NCI-H2081 treated with DMSO at 0.1 percent for 48 hours (cell line): ENCODE results near the gene PAIP2.
"Not testable (repeated sequence)": the region's sequence is repeated elsewhere in the genome, so short reads cannot be mapped to it uniquely, and the experiment has no call there.

Source experiments
- DNase-seq: peaks from one replicate; lab custom pipeline; 2025; lab: John Stamatoyannopoulos, UW

The PAIP2 gene

DNA sequence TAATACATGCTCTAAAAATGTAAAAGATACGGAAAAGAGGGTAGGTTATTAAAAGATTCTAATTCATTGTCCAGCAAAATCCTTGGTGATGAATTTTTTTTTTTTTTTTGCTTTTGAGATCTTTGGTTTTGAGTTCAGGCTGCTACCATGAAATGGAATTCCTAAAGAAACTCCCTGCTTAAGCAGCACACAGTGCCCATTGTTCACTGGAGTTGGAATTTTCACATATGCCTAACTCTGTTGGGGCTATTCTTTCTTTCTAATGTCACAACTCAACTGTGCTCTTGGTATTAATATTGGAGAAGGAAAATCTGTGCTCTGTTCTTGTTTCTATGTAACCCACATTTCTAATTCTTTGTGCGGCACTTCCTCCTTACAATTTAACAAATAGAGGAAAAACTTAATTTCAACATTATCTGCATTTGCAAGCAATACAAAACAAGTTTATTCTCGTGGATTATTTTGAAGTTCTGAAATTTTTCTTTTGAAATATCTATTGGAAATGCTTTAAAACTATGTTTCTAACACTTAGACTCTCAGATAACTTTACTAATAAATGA, 26.5 kb upstream of the PAIP2 start:
- no peak for DNase-seq

DNA sequence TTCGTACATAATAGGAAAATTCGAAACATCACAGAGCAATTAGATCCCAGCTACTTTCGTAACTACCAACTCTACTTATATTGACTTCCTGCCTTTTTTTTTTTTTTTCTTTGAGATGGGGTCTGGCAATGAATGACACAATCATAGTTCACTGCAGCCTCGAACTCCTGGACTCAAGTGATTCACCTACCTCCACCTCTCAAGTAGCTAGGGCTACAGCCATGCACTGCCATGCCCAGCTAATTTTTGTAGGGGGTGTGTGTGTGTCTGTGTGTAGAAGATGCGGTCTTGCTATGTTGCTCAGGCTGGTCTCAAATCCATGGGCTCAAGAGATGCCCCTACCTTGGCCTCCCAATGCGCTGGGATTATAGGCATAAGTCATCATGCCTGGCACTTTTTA, 5.8 kb upstream of the PAIP2 start:
- no peak for DNase-seq

DNA sequence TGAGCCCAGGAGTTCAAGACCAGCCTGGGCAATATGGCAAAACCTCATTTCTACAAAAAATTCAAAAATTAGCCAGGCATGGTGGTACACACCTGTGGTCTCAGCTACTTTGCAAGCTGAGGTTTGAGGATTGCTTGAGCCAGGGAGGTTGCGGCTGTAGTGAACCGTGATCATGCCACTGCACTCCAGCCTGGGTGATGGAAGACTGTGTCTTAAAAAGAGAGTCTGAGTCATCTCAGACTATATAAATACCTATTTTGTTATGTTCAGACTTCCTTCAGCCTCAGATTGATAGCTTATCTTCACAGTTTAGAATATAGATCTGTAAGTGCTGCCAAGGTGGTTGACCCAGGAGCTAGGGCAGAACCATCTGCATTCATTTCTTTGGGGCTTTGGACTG, 1.6 kb upstream of the PAIP2 start:
- DNase-seq: no peak

DNA sequence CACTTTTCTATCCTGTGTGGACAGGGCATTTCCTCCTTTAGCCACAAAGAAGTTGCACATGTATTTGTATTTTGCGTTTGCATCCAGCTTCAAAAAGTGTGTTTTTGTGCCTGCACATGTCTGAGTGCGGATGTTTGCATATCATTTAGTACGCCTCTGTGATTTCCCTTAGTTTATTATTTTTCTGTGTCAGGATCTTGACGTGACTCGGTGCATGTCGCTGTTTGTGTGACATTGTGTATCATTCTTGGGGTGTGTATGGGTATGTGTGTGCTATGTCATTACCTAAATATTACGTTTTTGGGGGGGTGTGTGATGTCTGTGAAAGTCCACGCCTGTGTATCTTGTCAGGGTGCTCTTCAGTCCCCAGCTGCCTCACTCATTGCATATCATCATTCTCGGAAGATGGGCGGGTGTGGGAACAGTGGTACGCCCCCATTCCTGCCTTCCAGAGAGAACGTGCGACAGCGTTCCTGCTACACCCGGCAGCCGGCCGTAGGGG, 416 bp upstream of the PAIP2 start:
- no peak for DNase-seq

DNA sequence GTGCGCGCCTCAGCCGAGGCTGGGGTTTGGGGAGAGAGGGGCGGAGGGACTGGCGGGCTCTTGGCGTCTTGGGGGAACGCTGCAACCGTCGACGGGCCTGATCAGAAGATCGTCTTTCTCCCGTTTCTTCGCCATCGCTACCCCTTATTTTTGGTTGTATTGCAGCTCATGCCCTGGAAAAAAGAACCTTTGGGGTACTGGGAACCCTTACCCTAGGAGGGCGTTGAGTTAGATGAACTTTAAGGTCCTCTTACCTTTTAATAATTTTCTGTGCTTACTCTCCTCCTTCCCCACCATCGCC, 719 bp downstream of the PAIP2 start:
- no peak for DNase-seq

DNA sequence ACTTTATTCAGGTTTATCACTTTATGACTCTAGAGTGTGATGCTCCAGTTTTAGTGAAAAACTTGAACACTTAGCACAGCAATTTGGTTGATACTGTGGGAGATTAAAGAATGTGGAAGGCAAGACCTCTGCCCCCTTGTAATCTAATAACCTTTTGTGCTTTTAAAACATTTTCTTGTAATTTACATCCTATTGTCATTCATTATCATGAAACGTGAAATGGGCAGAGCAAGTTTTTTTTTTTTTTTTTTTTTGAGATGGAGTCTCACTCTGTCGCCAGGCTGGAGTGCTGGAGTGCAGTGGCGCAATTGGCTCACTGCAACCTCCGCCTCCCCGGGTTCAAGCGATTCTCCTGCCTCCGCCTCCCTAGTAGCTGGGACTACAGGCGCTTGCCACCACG, 1.8 kb downstream of the PAIP2 start:
- no peak for DNase-seq

DNA sequence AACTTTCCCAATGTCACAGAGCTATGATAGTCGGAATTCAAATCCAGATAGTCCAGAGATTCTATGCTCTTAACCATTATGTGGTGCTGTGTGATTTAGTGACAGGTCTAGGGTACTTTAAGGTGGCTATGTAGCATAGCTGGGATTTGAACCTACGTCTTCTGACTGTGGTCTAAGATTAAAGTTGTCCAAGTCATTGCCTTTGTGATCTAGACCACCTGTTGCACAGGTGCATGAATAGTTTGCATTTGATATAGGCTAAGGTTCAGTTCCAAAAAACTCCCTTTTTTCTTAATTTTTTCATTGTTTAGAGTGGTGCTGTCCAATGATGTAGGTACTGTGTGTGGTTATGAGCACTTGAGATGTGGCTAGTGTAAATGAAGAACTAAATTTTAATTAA, 2.5 kb downstream of the PAIP2 start:
- DNase-seq: no peak

DNA sequence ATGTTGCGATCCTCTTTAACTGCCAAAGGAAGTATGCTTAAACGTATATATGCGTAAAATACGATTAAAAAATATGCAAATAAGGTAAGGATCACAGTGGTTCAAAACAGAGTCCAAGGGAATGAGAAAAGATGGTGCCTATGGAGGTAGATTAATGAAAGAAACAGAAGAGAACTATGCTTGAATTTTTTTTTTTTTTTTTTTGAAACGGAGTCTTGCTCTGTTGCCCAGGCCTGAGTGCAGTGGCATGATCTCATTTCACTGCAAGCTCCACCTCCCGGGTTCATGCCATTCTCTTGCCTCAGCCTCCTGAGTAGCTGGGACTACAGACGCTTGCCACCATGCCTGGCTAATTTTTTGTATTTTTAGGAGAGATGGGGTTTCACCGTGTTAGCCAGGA, 3.8 kb downstream of the PAIP2 start:
- not testable (repeated sequence) for DNase-seq

DNA sequence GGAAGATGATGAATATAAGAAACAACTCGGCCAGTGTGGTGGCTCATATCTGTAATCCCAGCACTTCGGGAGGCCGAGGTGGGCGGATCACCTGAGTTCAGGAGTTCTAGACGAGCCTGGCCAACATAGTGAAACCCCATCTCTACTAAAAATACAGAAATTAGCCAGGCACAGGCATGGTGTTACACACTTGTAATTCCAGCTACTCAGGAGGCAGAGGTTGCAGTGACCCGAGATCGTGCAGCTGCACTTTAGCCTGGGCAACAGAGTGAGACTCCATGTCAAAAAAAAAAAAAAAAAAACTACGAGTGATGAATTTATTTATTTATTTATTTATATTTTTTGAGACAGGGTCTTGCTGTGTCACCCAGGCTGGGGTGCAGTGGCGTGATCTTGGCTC, 6.2 kb downstream of the PAIP2 start:
- not testable (repeated sequence) for DNase-seq

DNA sequence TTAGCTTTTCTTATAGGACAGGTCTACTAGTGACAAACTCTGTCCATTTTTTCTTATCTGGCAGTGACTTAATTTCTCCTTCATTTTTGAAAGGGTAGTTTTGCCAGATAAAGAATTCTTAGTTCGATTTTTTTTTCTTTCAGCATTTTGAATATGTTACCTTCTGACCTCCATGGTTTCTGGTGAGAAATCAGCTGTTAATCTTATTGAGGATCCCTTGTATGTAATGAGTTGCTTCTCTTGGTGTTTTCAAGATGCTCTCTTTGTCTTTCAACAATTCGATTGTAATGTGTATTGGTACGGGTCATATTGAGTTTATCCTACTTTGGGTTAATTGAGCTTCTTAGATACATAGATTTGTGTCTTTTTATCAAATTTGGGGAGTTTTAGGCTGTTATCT, 12.5 kb downstream of the PAIP2 start:
- DNase-seq: no peak

DNA sequence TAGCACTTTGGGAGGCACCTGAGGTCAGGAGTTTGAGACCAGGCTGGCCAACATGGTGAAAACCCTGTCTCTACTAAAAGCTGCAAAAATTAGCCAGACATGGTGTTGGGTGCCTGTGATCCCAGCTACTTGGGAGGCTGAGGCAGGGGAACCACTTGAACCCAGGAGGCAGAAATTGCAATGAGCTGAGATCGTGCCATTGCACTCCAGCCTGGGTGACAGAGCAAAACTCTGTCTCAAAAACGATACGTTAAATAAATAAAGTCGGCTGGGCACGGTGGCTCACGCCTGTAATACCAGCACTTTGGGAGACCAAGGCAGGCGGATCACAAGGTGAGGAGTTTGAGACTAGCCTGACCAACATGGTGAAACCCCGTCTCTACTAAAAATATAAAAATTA, 14.2 kb downstream of the PAIP2 start:
- DNase-seq: not testable (repeated sequence)

DNA sequence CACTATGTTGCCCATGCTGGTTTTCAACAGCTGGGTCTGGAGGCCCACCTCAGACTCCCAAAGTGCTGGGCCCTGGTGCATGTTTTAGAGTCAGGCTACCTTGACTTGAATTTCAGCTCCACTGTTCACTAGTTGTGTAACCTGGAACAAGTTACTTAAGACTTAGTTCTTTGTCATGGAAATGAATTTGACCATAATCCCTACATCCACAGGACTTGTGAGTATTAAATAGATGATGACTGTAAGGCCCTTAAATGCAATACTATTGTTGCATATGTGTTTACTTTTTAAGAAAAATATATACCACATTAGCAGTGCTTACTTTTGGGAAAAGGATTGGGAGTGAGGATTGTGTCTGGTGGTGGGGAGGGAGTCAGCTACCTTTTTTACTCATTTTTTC, 16.4 kb downstream of the PAIP2 start:
- no peak for DNase-seq

DNA sequence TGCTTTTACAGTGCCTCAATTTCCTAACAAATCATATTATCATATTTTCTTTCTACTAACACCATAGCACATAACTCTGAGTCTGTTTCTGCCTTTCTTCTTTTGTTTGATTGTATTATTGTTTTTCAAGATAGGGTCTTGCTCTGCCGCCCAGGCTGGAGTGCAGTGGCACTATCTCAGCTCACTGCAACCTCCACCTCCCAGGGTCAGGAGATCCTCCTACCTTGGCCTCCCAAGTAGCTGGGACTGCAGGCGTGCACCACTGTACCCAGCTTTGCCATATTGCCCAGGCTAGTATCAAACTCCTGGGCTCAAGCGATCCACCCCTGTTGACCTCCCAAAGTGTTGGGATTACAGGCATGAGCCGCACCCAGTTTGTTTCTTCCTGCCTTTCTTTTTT, 18.7 kb downstream of the PAIP2 start:
- DNase-seq: no peak

DNA sequence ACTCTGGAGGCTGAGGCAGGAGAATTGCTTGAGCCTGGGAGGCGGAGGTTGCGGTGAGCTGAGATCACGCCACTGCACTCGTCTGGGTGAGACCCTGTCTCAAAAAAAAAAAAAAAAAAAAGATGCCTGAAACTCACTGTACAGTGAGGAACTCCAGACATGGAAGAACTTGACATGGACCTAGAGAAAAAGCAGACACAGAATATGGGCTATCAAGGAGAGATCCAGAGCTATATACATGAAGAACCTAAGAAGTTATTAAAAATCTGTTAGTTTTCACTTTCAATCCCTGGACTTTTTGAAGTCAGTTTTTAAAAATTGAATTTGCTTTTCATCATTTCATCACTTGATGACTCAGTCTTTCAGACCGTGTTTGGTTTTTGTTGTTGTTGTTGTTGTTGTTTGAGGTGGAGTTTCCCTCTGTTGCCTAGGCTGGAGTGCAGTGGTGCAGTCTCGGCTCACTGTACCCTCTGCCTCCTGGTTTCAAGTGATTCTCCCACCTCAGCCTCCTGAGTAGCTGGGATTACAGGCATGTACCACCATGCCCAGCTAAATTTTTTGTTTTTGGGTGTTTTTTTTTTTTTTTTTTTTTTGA, 20.3 kb downstream of the PAIP2 start:
- DNase-seq: no peak

DNA sequence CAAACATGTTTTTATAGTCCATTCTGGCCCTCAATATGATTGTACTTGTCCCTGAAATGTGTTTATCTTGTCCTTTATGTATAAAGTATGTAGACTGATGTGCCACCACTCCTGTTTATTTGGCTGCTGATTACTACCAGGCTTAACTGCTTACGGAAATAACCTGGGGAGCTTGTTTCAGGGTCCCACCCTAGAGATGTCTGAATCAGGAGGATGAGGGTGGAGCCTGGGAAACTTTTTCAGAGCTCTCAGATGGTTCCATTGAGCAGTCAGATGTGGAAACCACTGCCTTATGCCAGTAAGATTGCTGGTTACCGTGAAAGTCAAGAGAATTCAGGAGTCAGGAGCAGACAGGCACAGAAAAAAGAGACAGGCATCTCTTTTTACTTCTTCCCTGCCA, 22.3 kb downstream of the PAIP2 start:
- DNase-seq: no peak

DNA sequence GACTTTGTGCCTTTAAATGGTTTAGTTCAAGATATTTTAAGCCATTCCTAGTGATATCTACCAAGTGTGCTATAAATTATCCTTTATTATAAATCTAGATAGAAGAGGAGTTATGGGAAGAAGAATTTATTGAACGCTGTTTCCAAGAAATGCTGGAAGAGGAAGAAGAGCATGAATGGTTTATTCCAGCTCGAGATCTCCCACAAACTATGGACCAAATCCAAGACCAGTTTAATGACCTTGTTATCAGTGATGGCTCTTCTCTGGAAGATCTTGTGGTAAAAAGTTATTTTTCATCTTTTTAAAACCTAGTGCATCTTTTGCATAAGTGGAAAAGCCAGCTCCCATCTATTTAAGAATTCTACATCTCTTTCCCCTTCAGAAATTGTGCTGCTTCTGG, 22.8 kb downstream of the PAIP2 start:
- no peak for DNase-seq

DNA sequence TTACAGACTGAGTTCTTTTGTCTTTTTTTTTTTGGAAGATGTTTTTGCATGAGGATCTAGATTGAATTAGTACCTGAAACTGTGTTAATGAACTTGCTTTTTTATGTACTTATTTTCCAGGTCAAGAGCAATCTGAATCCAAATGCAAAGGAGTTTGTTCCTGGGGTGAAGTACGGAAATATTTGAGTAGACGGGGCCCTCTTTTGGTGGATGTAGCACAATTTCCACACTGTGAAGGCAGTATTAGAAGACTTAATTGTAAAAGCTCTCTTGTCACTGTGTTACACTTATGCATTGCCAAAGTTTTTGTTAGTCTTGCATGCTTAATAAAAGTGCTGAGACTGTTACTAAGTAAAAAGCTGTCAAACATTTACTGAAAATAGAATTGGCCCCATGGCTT, 27.0 kb downstream of the PAIP2 start:
- DNase-seq: no peak

DNA sequence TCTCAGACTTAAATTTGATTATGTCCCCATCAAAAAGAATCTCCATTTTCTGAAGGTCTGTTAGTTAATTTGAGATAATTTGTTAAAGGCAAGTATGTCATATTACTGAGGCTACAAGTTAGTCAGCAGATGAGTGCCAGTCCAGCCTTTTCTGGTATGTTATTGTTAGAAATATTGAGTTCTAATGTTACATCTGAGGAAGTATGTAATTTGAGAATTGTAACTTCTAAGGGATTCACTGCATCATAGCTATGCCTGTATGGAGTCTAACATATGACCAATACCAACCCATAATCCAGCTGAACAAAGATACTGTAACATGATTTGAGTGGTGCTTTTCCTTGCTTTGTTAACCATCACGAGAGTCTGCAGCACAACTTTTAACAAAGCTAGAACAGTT, 27.5 kb downstream of the PAIP2 start:
- DNase-seq: no peak

DNA sequence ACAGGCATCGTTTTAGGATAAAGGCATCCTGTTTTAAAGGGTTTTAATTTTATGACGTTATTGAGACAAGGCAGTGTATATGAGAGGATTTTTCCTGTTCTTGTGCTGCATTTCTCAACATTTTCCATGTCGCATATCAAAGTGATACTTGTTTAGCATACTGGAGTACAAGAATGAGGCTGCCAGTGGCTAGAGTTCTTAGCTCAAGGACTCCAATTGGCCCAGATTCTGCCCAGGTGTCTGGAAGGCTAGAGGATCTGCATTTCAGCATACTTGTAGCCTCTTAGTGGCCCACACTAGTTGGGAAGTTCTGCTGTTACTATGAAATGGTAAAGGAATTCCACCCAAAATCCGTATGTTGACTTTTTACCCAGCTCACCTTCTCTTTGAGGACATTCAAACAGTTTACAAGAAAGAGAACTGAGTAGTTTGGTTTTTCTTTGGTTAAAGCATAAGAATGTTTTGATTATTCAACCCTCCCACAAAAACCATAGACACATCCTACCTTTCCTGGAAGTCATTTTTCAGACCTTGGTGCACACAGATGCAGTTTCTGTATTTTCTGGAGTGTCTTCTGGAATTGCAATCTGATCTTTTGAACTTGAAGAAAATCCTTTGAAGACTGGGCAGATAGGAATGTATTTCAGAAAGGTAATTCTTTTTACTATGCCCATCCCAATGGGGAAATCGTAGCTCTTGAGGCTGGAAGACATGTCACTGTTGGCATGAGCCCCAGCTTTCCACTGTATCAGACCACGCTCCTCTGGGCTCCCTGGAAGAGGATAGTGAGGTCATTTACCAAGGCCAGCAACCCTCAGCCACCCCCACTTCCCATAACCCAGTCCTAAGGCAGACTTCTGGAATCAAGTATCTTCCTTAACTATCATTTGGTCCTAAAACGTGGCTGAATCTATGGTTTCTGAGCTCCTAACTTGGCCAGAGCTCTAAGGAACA, 30.1 kb downstream of the PAIP2 start:
- no peak for DNase-seq

DNA sequence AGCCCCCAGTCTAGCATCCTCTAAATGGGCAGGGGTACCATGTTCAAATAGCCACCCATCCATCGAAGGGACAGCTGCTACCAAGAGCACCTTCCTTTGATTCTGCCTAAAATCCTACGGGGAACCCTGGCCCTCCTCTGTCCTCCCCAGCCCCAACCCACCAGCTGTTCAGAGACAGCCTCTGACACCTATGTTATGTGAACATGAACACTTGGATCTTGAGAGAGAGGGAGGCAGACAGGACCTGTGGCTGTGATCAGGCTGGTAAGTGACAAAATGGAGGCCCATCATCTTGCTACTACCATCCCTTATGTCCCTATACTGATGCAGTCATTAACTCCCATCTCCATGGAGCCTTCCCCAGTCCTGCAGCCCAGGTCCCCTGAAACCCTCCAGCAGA, 33.3 kb downstream of the PAIP2 start:
- no peak for DNase-seq

DNA sequence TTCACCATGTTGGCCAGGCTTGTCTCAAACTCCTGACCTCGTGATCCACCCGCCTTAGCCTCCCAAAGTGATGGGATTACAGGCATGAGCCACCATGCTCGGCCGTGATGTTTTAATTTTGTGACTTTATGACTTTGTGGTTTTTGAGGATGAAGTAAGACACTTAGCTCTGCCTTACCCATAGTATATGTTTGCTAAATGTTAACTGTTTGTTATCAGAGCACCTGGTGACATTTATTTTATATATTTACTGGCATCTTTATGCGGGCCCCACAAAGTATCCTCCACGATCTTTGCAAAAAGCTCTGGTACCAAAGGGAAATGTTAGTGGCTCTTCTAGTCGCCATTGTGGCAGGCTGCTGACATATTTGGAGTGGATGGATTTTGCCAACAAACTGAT, 34.7 kb downstream of the PAIP2 start:
- no peak for DNase-seq

DNA sequence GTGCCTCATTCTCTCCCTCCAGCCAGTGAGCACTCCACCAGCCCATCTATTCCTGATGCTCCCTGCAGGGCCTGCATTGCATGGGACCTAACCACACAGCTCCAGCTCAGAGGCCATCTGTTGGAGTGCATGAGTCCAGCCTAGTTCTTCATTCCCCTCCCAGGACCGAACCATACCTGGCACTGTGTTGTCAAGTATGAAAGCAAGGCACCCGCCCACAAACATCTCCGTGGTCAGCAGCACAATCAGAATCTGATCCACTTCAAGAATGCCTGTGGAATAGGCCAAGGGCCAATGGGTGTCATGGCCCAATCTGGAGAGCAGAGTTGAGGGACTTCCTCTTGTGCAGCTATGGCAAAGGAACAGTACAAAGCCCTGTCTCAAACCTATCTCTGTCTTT, 35.6 kb downstream of the PAIP2 start:
- DNase-seq: no peak

DNA sequence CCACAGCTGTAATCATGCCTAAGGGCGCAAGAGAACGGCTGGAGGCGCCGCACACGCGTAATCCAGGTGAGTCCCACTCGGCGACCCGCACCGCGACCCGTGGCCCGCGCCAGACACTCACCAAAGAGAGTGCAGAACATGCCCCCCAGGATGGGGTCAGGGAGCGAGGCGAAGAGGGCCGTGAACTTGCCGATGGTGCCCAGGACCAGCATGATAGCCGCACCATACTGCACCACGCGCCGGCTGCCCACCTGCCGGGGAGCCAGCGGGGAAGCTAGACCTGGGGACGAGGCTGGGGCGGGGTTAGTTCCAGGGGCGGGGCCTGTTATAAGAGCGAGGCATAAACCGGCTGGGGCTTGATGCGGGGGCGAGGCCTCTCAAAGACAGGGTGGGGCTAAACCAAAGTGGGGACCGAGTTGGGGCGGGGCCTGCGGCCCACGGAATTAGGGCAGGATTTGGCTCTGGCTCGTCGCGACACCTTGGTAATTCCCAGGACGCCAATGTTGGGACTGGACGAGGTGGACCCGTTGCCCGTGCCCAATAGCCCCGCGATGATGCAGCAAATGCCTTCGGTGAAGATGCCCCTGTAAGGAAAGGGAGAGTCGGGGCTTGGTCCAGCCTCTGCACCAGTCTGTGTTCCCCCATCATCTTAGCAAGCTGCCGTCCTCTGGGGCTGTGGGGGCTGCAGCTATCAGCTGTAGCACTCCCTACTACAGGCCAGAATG, 36.6 kb downstream of the PAIP2 start:
- DNase-seq: no peak
